Loucy (cell line): ENCODE results near the gene INPP5D.

ENCODE experiments used
- H2AFZ ChIP-seq: fragments of 200-600 bp; sonication (generic); 2 replicates; pipeline ENCODE4 v1.6.0; 2016; ENCODE audit warnings: antibody characterized with exemption, mild to moderate bottlenecking, low read length, moderate library complexity
- H3F3A ChIP-seq: fragments of 200-600 bp; 2 replicates; pipeline ENCODE4 v1.6.0; 2016; ENCODE audit warnings: antibody characterized with exemption, low read depth, mild to moderate bottlenecking
- H3K27me3 ChIP-seq: fragments of 200-600 bp; sonication (generic); 2 replicates; pipeline ENCODE4 v1.6.1; 2014; ENCODE audit warnings: low read length, mild to moderate bottlenecking; ENCODE audit not compliant: insufficient read depth, poor library complexity, severe bottlenecking
- H3K36me3 ChIP-seq: fragments of 200-600 bp; sonication (generic); 2 replicates; pipeline ENCODE4 v1.6.1; 2016; ENCODE audit warnings: low read length; ENCODE audit not compliant: insufficient read depth
- H3K4me1 ChIP-seq: fragments of 200-600 bp; sonication (generic); 2 replicates; pipeline ENCODE4 v1.5.1; 2014; ENCODE audit warnings: low read length, mild to moderate bottlenecking; ENCODE audit not compliant: insufficient read depth, poor library complexity, severe bottlenecking
- H3K4me2 ChIP-seq: fragments of 200-600 bp; sonication (generic); 2 replicates; pipeline ENCODE4 v1.6.0; 2014; ENCODE audit warnings: antibody characterized with exemption, low read length, low read depth, mild to moderate bottlenecking; ENCODE audit not compliant: poor library complexity, severe bottlenecking
- H3K4me3 ChIP-seq: fragments of 200-600 bp; sonication (generic); 2 replicates; pipeline ENCODE4 v1.5.1; 2014; ENCODE audit warnings: low read length, mild to moderate bottlenecking, mixed read lengths; ENCODE audit not compliant: poor library complexity, severe bottlenecking
- H3K79me2 ChIP-seq: fragments of 200-600 bp; sonication (generic); 2 replicates; pipeline ENCODE4 v1.6.1; 2014; ENCODE audit warnings: low read length; ENCODE audit not compliant: insufficient read depth
- H3K9ac ChIP-seq: fragments of 200-600 bp; sonication (generic); 2 replicates; pipeline ENCODE4 v1.6.0; 2014; ENCODE audit warnings: mild to moderate bottlenecking, low read depth, low read length, moderate library complexity; ENCODE audit not compliant: poor library complexity, severe bottlenecking
- H3K9me2 ChIP-seq: fragments of 200-600 bp; sonication (generic); replicated peaks from 2 replicates; pipeline ENCODE4 v1.6.1; 2016; ENCODE audit warnings: low read depth, low read length, mixed read lengths
- H3K9me3 ChIP-seq: fragments of 200-600 bp; sonication (generic); 2 replicates; pipeline ENCODE4 v1.6.1; 2014; ENCODE audit warnings: mild to moderate bottlenecking, antibody characterized with exemption, low read length, low read depth; ENCODE audit not compliant: insufficient read depth
- H4K20me1 ChIP-seq: fragments of 200-600 bp; sonication (generic); 2 replicates; pipeline ENCODE4 v1.6.0; 2014; ENCODE audit warnings: antibody characterized with exemption, low read length, mild to moderate bottlenecking; ENCODE audit not compliant: insufficient read depth, poor library complexity, severe bottlenecking
- CTCF ChIP-seq: fragments of 200-600 bp; sonication (generic); conservative IDR thresholded peaks from 2 replicates; pipeline ENCODE4 v1.5.1; 2014; ENCODE audit warnings: mild to moderate bottlenecking, antibody characterized with exemption, low read length
- EZH2phosphoT487 ChIP-seq: fragments of 200-600 bp; IDR thresholded peaks from 2 replicates; pipeline ENCODE4 v1.6.1; 2018; ENCODE audit warnings: antibody characterized with exemption, mild to moderate bottlenecking, moderate library complexity, borderline replicate concordance

INPP5D gene

GRCh38 chr2:233233618-233234230 is 173.6 kb downstream of the INPP5D start:
- H3K9me2 ChIP-seq: no peaks in the 10 kb centered on the region
- peak overlapping the region; percentile 4 for H3K4me2 ChIP-seq
- TF ChIP-seq CTCF (no peak), EZH2phosphoT487 (no peak)
- no peaks in the 10 kb centered on the region for H3K9me3 ChIP-seq
- H3K4me1 ChIP-seq: peaks cover 22% of the 10 kb centered on the region
- H3K27me3 ChIP-seq: no peaks in the 10 kb centered on the region
- H3K79me2 ChIP-seq: no peaks in the 10 kb centered on the region
- no peak overlapping the region for H2AFZ ChIP-seq
- no peaks in the 10 kb centered on the region for H4K20me1 ChIP-seq
- H3K4me3 ChIP-seq: no peak overlapping the region
- H3K9ac ChIP-seq: no peak overlapping the region
- no peaks in the 10 kb centered on the region for H3F3A ChIP-seq
- H3K36me3 ChIP-seq: no peaks in the 10 kb centered on the region

- Histone ChIP-seq H3K4me3 (no peak overlapping the region), H3K4me1 (peaks cover 28% of the 10 kb centered on the region), H3K27me3 (no peaks in the 10 kb centered on the region), H2AFZ (no peak overlapping the region), H3K79me2 (no peaks in the 10 kb centered on the region), H3K36me3 (no peaks in the 10 kb centered on the region), H4K20me1 (no peaks in the 10 kb centered on the region), H3K9ac (no peak overlapping the region), H3K9me3 (no peaks in the 10 kb centered on the region), H3K4me2 (peak overlapping the region; percentile 4), H3F3A (no peaks in the 10 kb centered on the region), H3K9me2 (no peaks in the 10 kb centered on the region)
- TF ChIP-seq EZH2phosphoT487: no peak
Measured at GRCh38 chr2:233234264-233234663, 174.1 kb downstream of the INPP5D start.

- Histone ChIP-seq H3F3A (no peaks in the 10 kb centered on the region), H3K27me3 (no peaks in the 10 kb centered on the region), H3K9me2 (no peaks in the 10 kb centered on the region), H3K79me2 (no peaks in the 10 kb centered on the region), H4K20me1 (no peaks in the 10 kb centered on the region), H3K4me3 (no peak overlapping the region), H3K9me3 (no peaks in the 10 kb centered on the region), H2AFZ (no peak overlapping the region), H3K9ac (no peak overlapping the region), H3K4me2 (no peak overlapping the region), H3K4me1 (peaks cover 35% of the 10 kb centered on the region), H3K36me3 (no peaks in the 10 kb centered on the region)
- no peak for TF ChIP-seq EZH2phosphoT487
- no peak for TF ChIP-seq CTCF
Measured at GRCh38 chr2:233234996-233235395, 174.9 kb downstream of the INPP5D start.

GRCh38 chr2:233235977-233236376 is 175.8 kb downstream of the INPP5D start:
- Histone ChIP-seq H3K79me2 (no peaks in the 10 kb centered on the region), H3K36me3 (no peaks in the 10 kb centered on the region), H4K20me1 (no peaks in the 10 kb centered on the region), H2AFZ (no peak overlapping the region), H3K9me3 (no peaks in the 10 kb centered on the region), H3K27me3 (no peaks in the 10 kb centered on the region), H3K4me1 (peaks cover 41% of the 10 kb centered on the region), H3K9me2 (no peaks in the 10 kb centered on the region), H3K4me2 (no peak overlapping the region), H3F3A (no peaks in the 10 kb centered on the region), H3K9ac (no peak overlapping the region), H3K4me3 (no peak overlapping the region)
- TF ChIP-seq EZH2phosphoT487: no peak
- TF ChIP-seq CTCF: no peak
